B cell (primary cell): ENCODE measurements around the gene DYNLT3. TPM values are rescaled to one million over a fixed set of nuclear protein-coding genes. Genes with fewer than 3 reads are reported as not detected.

Source experiments
- ATAC-seq: fragments of 200-7000 bp; cut with Tn5 transposase; one replicate; pipeline ENCODE4 v1.10.0; 2021; ENCODE audit warnings: low read depth, mild to moderate bottlenecking, moderate number of reproducible peaks, moderate library complexity
- CTCF ChIA-PET: fragments of 350-600 bp; sonication (Branson Sonifier 250); formaldehyde crosslinking; loops from one replicate; lab custom pipeline; 2021; ENCODE audit warnings: antibody characterized with exemption, inconsistent platforms; lab: Charles Lee
- POLR2A ChIA-PET: fragments of 350-600 bp; sonication (Branson Sonifier 250); formaldehyde crosslinking; loops from one replicate; lab custom pipeline; 2021; ENCODE audit warnings: antibody characterized with exemption; lab: Charles Lee
- DNase-seq: peaks from one replicate; pipeline ENCODE4 v3.0.0; 2013
- H2AFZ ChIP-seq: 2 replicates; pipeline ENCODE4 v1.6.1; 2012; ENCODE audit warnings: mild to moderate bottlenecking, low read depth, low read length; ENCODE audit not compliant: insufficient read depth, poor library complexity, severe bottlenecking
- H3K27ac ChIP-seq, 2 donors: 1 replicate in 1 of 2; 2 replicates in 1 of 2; pipeline ENCODE4 v1.5.1; 2012 to 2013; ENCODE audit warnings: low read length in 2 of 2, mild to moderate bottlenecking in 2 of 2, moderate library complexity in 1 of 2
- H3K27me3 ChIP-seq, 4 experiments: fragments of 200-600 bp in 1 of 4; sonication (generic) in 1 of 4; replicated peaks in 1 of 4; 1 replicate in 2 of 4; 2 replicates in 2 of 4; pipeline versions ENCODE4 v1.6.1 to v1.7.0; 2013 to 2016; ENCODE audit warnings: low read length in 3 of 4, mild to moderate bottlenecking in 2 of 4, mixed read lengths in 1 of 4, moderate library complexity in 1 of 4; ENCODE audit not compliant: insufficient read depth in 4 of 4, control insufficient read depth in 3 of 4; ENCODE audit errors: control extremely low read depth in 1 of 4
- H3K36me3 ChIP-seq, 2 experiments: replicated peaks in 1 of 2; 1 replicate in 1 of 2; 2 replicates in 1 of 2; pipeline versions ENCODE4 v1.6.1 to v1.7.1; 2013; ENCODE audit warnings: low read length in 1 of 2; ENCODE audit not compliant: insufficient read depth in 2 of 2, control insufficient read depth in 1 of 2; ENCODE audit errors: control extremely low read depth in 1 of 2, extremely low read depth in 1 of 2
- H3K4me1 ChIP-seq, 2 donors: fragments of 200-600 bp in 1 of 2; sonication (generic) in 1 of 2; 1 replicate in 1 of 2; 2 replicates in 1 of 2; pipeline versions ENCODE4 v1.5.1 to v1.6.1; 2013 to 2017; ENCODE audit warnings: low read length in 2 of 2; ENCODE audit not compliant: control insufficient read depth in 2 of 2, insufficient read depth in 2 of 2
- H3K4me2 ChIP-seq: replicated peaks from 2 replicates; pipeline ENCODE3; 2012; ENCODE audit warnings: mild to moderate bottlenecking, low read depth, low read length; ENCODE audit not compliant: poor library complexity, severe bottlenecking
- H3K4me3 ChIP-seq, 5 experiments: fragments of 200-600 bp in 1 of 5; sonication (generic) in 1 of 5; 1 replicate in 3 of 5; 2 replicates in 2 of 5; pipeline versions ENCODE4 v1.5.1 to v1.7.0; 2011 to 2016; ENCODE audit warnings: low read length in 4 of 5, mild to moderate bottlenecking in 4 of 5, low read depth in 2 of 5, control low read depth in 1 of 5, moderate library complexity in 1 of 5; ENCODE audit not compliant: insufficient read depth in 1 of 5; ENCODE audit errors: control extremely low read depth in 1 of 5, extremely low read depth in 1 of 5
- H3K79me2 ChIP-seq: fragments of 200-600 bp; sonication (generic); one replicate; pipeline ENCODE4 v1.6.0; 2016; ENCODE audit warnings: low read length; ENCODE audit not compliant: control insufficient read depth, insufficient read depth
- H3K9ac ChIP-seq: fragments of 200-600 bp; sonication (generic); 2 replicates; pipeline ENCODE4 v1.6.1; 2017; ENCODE audit warnings: mild to moderate bottlenecking, low read length, moderate library complexity
- H3K9me3 ChIP-seq, 3 donors: one replicate each; pipeline versions ENCODE4 v1.6.1 to v1.7.1; 2013; ENCODE audit warnings: low read length in 2 of 3; ENCODE audit not compliant: control insufficient read depth in 2 of 3, insufficient read depth in 1 of 3; ENCODE audit errors: control extremely low read depth in 1 of 3
- H4K20me1 ChIP-seq: 2 replicates; pipeline ENCODE4 v1.6.0; 2012; ENCODE audit warnings: mild to moderate bottlenecking, low read length; ENCODE audit not compliant: insufficient read depth, control insufficient read depth, poor library complexity, severe bottlenecking
- H3K27ac Mint-ChIP-seq: one replicate; pipeline ENCODE4 v1.8.0; 2021; ENCODE audit warnings: mixed read lengths
- H3K27me3 Mint-ChIP-seq: one replicate; pipeline ENCODE4 v1.8.0; 2021; ENCODE audit warnings: mixed read lengths
- H3K4me1 Mint-ChIP-seq: one replicate; pipeline ENCODE4 v1.8.0; 2021; ENCODE audit warnings: mixed read lengths
- H3K4me3 Mint-ChIP-seq: one replicate; pipeline ENCODE4 v1.8.0; 2021; ENCODE audit warnings: mixed read lengths
- H3K9me3 Mint-ChIP-seq: one replicate; pipeline ENCODE4 v1.8.0; 2022; ENCODE audit warnings: mixed read lengths; ENCODE audit not compliant: insufficient read depth
- EZH2 ChIP-seq: IDR thresholded peaks from 2 replicates; pipeline ENCODE4 v1.6.1; 2012; ENCODE audit warnings: borderline replicate concordance, low read depth, mild to moderate bottlenecking, moderate library complexity, low read length; ENCODE audit not compliant: insufficient read depth, poor library complexity, severe bottlenecking
- whole genome bisulfite sequencing: methylation state at CpG from one replicate; pipeline ENCODE4 v1.1.5; 2013; ENCODE audit warnings: missing lambda C conversion rate; ENCODE audit not compliant: insufficient coverage; 5-methylcytosine and 5-hydroxymethylcytosine counted together
- intact Hi-C: fragments of 100-400 bp; cut with micrococcal nuclease; formaldehyde crosslinking; loops from one replicate; pipeline ENCODE4 v1.10.0; 2022
- polyA plus RNA-seq: library from polyadenylated mRNA; depleted of rRNA; stranded (reverse); fragments of >200 nt; gene quantifications from 2 replicates; pipeline ENCODE4 v1.2.3, GENCODE V29; 2012
- total RNA-seq, 2 donors: library from RNA; stranded (reverse); fragments of 120-200 nt in 1 of 2; gene quantifications; 1 replicate in 1 of 2; 2 replicates in 1 of 2; pipeline versions ENCODE4 v1.2.3 to v1.2.4, GENCODE V29; 2013 to 2022
- TF ChIP-seq, protein P1 (sequence below): fragments of 200-600 bp; IDR thresholded peaks from one replicate; pipeline ENCODE4 v1.8.0; 2022; ENCODE audit warnings: antibody characterized with exemption, mild to moderate bottlenecking

DYNLT3 gene
- total and polyA plus RNA-seq, 2 donors (not counting 1 experiment from before 2014, with no cell fraction given) = 15.3 to 20.4 TPM

DNA sequence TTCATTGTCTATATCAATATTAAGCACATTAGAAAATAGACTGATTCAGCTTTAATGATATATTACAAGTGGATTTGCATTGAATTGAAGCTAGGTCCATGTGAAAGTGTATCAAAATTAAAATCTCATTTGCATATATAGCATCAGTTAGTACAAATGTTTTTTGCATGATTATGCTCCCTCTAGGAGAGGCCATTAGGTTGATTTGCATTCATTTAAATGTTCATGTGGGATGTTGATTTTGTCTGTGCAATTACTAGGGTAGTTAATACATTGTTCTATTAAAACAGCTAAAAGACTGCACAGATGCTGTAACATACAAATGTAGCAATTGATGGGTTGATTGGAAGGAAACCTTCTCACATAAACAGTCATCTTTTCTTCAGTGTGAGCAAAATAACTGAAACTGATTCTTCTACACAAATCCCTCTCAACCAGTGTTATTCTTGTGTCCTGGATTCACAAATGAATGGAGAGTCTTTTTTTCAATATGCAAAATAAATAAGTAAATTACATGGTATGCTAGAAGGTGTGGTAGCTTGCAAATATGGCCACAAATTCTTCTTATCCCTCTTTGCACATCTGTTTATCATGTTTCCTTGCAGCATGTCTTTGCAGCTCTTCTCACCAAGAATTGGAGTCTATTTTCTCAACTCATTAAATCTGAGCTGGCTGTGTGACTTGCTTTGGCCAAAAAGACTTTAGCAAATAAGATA is 48.6 kb upstream of the DYNLT3 start:
- intact Hi-C loops = no loop called here
- Histone ChIP-seq H4K20me1 (no peaks in the 10 kb centered on the region), H2AFZ (no peak overlapping the region), H3K4me1 (no peaks in the 10 kb centered on the region), H3K36me3 (no peaks in the 10 kb centered on the region), H3K27me3 (no peaks in the 10 kb centered on the region), H3K9ac (no peak overlapping the region), H3K79me2 (no peaks in the 10 kb centered on the region), H3K9me3 (no peaks in the 10 kb centered on the region), H3K4me3 (no peak overlapping the region), H3K4me2 (no peak overlapping the region), H3K27ac (no peak overlapping the region)
- ATAC-seq (no peak), DNase-seq (no peak)
- TF ChIP-seq, protein P1, sequence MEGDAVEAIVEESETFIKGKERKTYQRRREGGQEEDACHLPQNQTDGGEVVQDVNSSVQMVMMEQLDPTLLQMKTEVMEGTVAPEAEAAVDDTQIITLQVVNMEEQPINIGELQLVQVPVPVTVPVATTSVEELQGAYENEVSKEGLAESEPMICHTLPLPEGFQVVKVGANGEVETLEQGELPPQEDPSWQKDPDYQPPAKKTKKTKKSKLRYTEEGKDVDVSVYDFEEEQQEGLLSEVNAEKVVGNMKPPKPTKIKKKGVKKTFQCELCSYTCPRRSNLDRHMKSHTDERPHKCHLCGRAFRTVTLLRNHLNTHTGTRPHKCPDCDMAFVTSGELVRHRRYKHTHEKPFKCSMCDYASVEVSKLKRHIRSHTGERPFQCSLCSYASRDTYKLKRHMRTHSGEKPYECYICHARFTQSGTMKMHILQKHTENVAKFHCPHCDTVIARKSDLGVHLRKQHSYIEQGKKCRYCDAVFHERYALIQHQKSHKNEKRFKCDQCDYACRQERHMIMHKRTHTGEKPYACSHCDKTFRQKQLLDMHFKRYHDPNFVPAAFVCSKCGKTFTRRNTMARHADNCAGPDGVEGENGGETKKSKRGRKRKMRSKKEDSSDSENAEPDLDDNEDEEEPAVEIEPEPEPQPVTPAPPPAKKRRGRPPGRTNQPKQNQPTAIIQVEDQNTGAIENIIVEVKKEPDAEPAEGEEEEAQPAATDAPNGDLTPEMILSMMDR = no peak
- no peak for TF ChIP-seq EZH2
- Mint-ChIP-seq H3K4me3 (no peak overlapping the region), H3K27me3 (peaks cover 5% of the 10 kb centered on the region), H3K27ac (no peak overlapping the region), H3K9me3 (no peaks in the 10 kb centered on the region), H3K4me1 (no peaks in the 10 kb centered on the region)
- POLR2A ChIA-PET = no interaction called here
- CTCF ChIA-PET = no interaction called here

DNA sequence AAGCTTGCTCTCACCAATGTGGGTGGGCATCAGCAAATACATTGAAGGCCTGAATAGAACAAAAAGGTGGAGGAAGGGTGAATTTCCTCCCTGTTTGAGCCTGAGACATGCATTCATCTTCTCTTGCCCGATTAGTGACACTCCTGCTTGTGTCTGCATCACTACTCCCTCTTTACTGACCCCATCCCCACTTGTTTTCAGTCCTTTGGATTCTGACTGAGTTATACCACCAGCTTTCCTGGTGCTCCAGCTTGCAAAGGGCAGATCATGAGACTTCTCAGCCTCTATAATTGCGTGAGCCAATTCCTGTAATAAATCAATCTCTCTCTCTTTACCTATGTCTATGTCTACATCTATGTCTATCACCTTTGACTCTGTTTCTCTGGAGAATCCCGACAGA is 47.4 kb upstream of the DYNLT3 start:
- Histone ChIP-seq H3K4me2 (no peak overlapping the region), H3K36me3 (no peaks in the 10 kb centered on the region), H3K27ac (no peak overlapping the region), H2AFZ (no peak overlapping the region), H3K27me3 (no peaks in the 10 kb centered on the region), H4K20me1 (no peaks in the 10 kb centered on the region), H3K9ac (no peak overlapping the region), H3K79me2 (no peaks in the 10 kb centered on the region), H3K9me3 (no peaks in the 10 kb centered on the region), H3K4me3 (no peak overlapping the region), H3K4me1 (no peaks in the 10 kb centered on the region)
- ChIA-PET CTCF (no interaction called here), POLR2A (no interaction called here)
- TF ChIP-seq, protein P1 = no peak
- TF ChIP-seq EZH2 = no peak
- H3K27me3 Mint-ChIP-seq = peaks cover 5% of the 10 kb centered on the region
- no peak overlapping the region for H3K27ac Mint-ChIP-seq
- no peak overlapping the region for H3K4me3 Mint-ChIP-seq
- WGBS = no CpG with 5 or more reads among the region's 3 CpGs
- no peak for DNase-seq
- ATAC-seq = no peak
- no peaks in the 10 kb centered on the region for H3K4me1 Mint-ChIP-seq
- intact Hi-C loops = no loop called here
- no peaks in the 10 kb centered on the region for H3K9me3 Mint-ChIP-seq
